ENCODE data around the gene SLC1A7.

DNA sequence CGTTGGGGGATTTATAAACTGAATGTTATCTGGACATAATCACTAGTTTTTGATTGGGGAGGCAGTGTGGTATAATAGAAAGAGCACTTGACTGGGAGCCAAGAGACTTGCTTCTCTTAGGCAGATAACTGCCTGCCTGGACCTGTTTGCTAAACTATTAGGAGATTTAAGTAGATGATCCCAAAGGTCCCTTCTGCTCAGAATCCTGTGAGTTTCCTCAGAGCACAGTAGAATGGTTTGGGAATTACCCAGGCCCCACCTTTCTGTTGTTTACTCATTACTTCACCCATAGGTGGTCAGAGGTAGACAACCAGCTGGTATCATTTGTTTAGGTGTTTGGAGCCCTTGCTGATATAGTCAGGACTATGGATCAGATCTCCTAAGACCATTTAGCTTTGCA, 90.8 kb downstream of the SLC1A7 start:
- no peak for TF ChIP-seq EZH2 (IDR thresholded peaks at IDR 0.05; ENCODE audit: low read length)
- TF ChIP-seq, protein P1, sequence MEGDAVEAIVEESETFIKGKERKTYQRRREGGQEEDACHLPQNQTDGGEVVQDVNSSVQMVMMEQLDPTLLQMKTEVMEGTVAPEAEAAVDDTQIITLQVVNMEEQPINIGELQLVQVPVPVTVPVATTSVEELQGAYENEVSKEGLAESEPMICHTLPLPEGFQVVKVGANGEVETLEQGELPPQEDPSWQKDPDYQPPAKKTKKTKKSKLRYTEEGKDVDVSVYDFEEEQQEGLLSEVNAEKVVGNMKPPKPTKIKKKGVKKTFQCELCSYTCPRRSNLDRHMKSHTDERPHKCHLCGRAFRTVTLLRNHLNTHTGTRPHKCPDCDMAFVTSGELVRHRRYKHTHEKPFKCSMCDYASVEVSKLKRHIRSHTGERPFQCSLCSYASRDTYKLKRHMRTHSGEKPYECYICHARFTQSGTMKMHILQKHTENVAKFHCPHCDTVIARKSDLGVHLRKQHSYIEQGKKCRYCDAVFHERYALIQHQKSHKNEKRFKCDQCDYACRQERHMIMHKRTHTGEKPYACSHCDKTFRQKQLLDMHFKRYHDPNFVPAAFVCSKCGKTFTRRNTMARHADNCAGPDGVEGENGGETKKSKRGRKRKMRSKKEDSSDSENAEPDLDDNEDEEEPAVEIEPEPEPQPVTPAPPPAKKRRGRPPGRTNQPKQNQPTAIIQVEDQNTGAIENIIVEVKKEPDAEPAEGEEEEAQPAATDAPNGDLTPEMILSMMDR (optimal IDR thresholded peaks at IDR 0.05 in 1 of 3, IDR thresholded peaks at IDR 0.05 in 1 of 3, conservative IDR thresholded peaks at IDR 0.05 in 1 of 3; ENCODE audit: extremely low read depth in 1 of 3, insufficient read depth in 2 of 3, low read length in 3 of 3), result no peak

Data from keratinocyte (primary cell).